ENCODE data around the gene SGCA.

The SGCA gene

GRCh38 chr17:50149417-50150353 is 16.1 kb upstream of the SGCA start:
- peak; percentile 38 for DNase-seq

GRCh38 chr17:50150354-50151040 is 15.3 kb upstream of the SGCA start, which contains the start of gene PPP1R9B:
Gene PPP1R9B, minus strand, starts transcription at chr17:50150677. Its CDS starts 164 bp downstream, at chr17:50150513.
- DNase-seq = no peak

DNA sequence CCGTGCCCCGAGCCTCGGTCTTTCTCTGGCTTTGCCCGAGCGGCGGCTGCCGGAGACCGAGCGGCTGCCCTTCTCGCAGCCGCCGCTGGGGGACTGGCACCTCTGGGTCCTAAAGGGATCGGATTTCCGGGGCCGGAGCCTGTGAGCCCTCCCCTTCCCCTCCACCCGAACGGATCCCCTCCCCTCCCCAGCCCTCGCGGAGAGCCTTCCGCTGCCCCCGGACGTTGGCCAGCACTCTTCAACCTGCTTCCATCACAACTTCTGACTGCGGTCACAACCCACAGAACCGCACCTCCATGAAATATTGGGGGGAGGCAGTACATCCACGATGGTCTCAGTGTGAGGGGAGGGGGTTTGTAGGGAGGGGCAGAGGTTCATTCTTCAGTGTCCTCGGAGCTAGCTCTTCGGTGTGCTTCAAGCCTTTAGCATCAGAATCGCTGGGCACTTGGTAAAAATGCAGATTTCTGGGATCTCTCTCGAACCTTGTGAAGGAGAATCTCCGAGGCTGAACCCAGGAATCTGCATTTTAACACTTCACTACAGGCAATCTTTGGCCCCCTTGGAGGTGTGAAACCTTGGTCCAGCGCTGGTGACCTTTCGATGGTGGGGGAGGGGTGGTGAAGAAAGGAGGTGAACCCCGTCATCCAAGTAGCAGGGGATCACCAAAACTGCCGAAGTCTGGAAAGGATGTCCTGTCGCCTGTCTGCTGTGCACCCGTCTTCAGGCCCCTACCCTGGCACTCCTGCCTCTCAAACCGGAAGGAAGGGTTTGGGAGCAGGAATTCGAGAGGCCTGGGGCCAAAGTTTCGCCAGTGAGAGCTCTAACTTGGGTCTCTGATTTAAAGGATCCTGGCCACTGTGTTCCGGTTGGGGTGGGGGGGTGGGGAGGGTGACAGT is 14.5 kb upstream of the SGCA start:
- DNase-seq = peak; percentile 77

DNA sequence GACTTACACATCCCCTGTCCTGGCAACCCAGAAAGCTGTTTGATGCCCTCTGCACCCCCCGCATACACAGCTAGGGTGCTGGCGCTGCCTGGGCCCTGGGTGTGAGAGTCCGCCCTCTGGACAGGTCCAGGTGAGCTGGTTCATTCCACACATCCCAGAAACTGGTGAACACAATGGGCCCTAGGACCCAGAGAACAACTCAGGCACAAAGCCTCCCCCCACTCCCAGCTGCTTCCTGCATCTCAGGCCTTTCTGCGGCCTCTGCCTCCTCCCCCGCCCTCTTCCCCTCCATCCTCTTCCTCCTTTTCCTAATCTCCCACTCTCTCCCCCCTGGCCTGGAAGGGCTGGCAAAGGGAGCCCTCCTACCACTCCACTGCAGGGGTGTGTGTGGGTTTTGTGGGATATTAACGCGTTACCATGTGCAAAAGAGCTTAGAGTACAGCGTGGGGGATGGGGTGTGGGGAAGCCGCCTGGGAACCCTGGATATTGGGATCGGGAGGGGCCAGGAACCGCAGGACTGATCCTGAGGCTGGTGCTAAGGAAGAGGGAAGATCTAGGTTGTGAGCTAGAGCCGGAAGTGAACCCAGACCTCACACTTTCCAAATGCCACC is 13.8 kb upstream of the SGCA start:
- peak; percentile 71 for DNase-seq

DNA sequence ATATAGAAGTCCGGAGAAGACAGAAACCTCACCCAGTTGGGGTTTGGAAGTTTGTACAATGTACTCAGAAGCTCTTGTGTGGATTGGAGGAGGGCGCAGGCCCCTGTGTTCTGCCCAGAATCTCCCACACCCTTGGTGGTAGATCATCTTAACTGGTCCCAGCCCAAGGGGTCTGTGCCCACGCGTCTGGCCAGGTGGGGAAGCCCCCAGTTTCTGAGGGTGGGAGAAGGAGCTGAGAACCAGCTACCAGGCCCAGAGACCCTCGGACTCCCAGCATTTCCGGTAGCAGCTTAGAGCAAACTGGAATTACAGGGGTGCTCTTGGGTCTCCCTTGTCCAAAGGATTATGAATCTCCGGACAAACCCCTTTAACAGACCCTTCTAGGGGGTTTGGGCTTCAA is 13.1 kb upstream of the SGCA start:
- DNase-seq = no peak

DNA sequence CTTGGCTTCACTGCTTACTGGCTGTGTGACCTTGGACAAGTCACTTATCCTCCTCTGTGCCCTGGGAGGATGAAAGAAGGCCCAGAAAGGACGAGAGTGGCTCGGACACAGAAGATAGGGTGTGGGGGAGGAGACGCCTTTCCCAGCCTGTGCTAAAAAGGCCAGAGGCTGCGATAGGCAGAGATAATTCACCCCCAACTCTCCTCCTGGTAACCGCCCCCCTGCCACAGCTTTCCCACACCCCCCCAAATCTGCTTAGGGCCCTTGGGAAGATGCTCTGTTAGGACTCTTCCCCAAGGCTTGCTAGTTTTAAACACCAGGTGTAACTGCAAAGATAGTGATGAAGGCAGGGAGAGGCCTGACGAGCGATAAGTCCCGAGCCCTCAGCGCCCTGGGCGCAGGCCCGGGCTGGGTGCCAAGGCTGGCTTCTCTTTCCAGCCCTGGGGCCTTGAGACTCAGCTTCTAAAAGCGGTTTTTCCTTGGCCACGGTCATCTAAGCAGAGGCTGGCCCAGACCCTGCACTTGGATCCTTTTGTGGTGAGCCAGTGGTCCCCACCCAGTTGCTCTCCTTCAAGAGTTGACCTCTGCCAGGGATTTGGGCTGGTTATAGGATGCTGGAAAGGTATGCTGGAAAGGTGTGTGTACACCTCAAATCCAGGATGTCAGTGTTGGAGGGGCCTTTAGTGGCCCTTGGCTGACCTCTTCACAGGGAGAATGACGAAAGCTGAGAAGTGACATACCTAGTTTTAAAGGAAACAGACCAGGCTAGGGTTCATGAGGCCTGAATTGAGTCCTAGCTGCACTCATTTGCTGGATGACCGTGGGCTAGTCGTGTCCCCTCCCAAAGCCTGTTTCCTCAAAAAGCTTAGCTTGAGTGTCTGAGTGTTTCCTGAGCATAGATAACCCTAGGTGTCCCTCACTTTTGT is 11.9 kb upstream of the SGCA start:
- no peak for DNase-seq

DNA sequence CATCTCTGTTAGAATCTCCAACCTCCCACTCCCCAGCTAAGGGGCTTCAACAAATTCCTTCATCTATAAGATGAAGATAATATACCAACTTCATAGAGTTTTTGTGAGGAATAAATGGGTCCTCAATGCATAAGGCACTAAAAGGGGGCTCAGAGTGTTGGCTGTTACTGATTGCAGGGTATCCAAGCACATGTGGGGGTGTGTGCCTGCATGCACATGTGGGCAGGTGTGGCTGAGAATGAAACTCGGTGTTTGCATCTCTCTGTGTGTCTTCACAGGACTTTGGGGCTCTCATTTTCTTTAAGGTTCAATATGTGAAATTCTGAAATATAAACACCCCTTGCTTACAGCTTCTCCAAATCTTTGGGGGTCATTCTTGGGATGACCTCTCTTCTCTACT is 11.2 kb upstream of the SGCA start:
- DNase-seq = no peak

GRCh38 chr17:50155115-50155819 is 10.5 kb upstream of the SGCA start:
- no peak for DNase-seq

GRCh38 chr17:50157891-50158290 is 7.9 kb upstream of the SGCA start:
- DNase-seq = no peak

- peak; percentile 67 for DNase-seq
Measured at GRCh38 chr17:50161023-50161910, 4.5 kb upstream of the SGCA start.

- DNase-seq = no peak
Measured at GRCh38 chr17:50161911-50162288, 3.9 kb upstream of the SGCA start.

DNA sequence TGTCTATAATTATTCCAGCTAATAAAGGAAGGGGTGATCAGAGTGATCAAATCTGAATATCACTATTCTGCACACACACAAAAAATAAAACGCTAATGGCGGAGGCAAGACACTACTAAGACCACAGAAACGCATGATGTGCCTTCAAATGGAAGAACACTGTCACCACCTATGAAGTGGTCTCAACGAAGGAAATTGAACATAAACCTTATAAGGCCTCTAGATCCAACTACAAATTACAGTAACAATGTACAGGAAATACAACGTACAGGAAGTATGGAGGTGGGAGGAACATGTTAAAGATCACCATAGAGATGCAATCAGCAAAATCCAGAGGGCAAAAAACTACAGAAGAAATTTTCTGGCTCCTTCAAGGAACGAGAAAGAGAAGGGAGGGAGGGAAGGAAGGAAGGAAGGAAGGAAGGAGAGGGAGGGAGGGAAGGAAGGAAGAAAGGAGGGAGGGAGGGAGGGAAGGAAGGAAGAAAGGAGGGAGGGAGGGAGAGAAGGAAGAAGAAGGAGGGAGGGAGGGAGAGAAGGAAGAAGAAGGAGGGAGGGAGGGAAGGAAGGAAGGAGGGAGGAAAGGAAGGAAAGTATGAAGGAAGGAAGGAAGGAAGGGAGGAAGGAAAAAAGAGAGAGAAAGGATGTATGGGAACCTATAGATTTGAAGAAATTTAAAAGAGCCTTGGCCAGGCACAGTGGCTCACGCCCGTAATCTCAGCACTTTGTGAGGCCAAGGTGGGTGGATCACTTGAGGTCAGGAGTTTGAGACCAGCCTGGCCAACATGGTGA is 3.1 kb upstream of the SGCA start:
- no peak for DNase-seq

- no peak for DNase-seq
Measured at GRCh38 chr17:50163843-50164696, 1.7 kb upstream of the SGCA start.

- DNase-seq = no peak
Measured at GRCh38 chr17:50164697-50164988, 1.2 kb upstream of the SGCA start.

DNA sequence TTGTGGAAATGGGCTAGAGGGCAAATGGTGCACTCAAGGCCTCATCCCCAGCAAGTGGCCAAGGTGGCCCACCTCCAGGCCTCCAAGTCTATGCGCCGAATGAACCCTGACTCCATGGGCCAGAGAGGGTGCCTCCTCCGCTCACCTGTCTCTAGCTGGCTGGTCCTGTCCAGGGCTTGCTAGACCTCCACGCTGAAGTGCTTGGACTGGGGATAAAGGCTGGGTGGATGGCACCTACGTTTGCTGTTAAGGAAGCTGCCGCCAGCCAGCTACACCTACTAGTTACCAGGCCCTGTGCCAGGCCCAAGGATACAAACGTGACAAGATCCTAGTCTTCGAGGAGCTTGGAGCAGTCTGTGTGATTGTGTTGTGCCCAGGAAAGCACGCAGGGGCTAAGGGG is 739 bp upstream of the SGCA start:
- no peak for DNase-seq

- no peak for DNase-seq
Measured at GRCh38 chr17:50165466-50165865, 339 bp upstream of the SGCA start.

GRCh38 chr17:50166518-50167181 is 845 bp downstream of the SGCA start:
- DNase-seq = no peak

DNA sequence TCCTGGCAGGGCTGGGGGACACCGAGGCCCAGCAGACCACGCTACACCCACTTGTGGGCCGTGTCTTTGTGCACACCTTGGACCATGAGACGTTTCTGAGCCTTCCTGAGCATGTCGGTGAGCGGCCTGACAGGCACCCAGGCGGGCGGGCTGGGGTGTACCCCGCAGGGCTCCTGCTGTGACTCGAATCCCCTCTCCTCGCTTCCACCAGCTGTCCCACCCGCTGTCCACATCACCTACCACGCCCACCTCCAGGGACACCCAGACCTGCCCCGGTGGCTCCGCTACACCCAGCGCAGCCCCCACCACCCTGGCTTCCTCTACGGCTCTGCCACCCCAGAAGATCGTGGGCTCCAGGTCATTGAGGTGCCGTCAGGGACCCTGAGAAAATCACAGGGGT is 1.6 kb downstream of the SGCA start:
- no peak for DNase-seq
